SH-SY5Y (cell line): ENCODE results near the gene SLC35G6.

Experiments used
- GATA2 ChIP-seq: IDR thresholded peaks from 2 replicates; pipeline ENCODE4 v1.6.1; 2011; ENCODE audit warnings: mild to moderate bottlenecking, low read depth, low read length
- GATA3 ChIP-seq: IDR thresholded peaks from 2 replicates; pipeline ENCODE4 v1.6.1; 2011; ENCODE audit warnings: low read depth, mild to moderate bottlenecking, low read length, moderate library complexity

- TF ChIP-seq GATA2, result no peak
- no peak for TF ChIP-seq GATA3
Observed at GRCh38 chr17:7459961-7460545, 21.2 kb upstream of the SLC35G6 start.
